HepG2 (cell line): Measurements from ENCODE around the gene DDO. TPM values are rescaled to one million over a fixed set of nuclear protein-coding genes. Genes with fewer than 3 reads are reported as not detected.

Experiments used
- AFF4 ChIP-seq: sonication (generic); formaldehyde crosslinking; IDR thresholded peaks from 2 replicates; pipeline ENCODE4 v1.4.0; 2020; ENCODE audit warnings: missing genetic modification reagents
- BCL6 ChIP-seq: IDR thresholded peaks from 2 replicates; pipeline ENCODE4 v1.6.1; 2016; ENCODE audit warnings: missing genetic modification reagents, missing compliant biosample characterization
- MED1 ChIP-seq: sonication (generic); formaldehyde crosslinking; IDR thresholded peaks from 2 replicates; pipeline ENCODE4 v1.4.0; 2020; ENCODE audit warnings: missing genetic modification reagents
- NFE2L1 ChIP-seq: sonication (generic); formaldehyde crosslinking; IDR thresholded peaks from 2 replicates; pipeline ENCODE4 v1.4.0; 2020; ENCODE audit warnings: missing genetic modification reagents, mild to moderate bottlenecking, borderline replicate concordance
- NFYC ChIP-seq: IDR thresholded peaks from 2 replicates; pipeline ENCODE4 v1.6.1; 2016; ENCODE audit warnings: missing genetic modification reagents, missing compliant biosample characterization
- NR2F2 ChIP-seq: IDR thresholded peaks from 2 replicates; pipeline ENCODE4 v1.6.1; 2012; ENCODE audit warnings: low read depth, inconsistent platforms, borderline replicate concordance
- PAF1 ChIP-seq: IDR thresholded peaks from 2 replicates; pipeline ENCODE4 v1.6.1; 2016; ENCODE audit warnings: missing genetic modification reagents, missing compliant biosample characterization
- PRPF4 ChIP-seq: fragments of 200-400 bp; formaldehyde crosslinking; IDR thresholded peaks from 2 replicates; pipeline ENCODE4 v1.6.1; 2016; ENCODE audit warnings: low read length, low read depth; ENCODE audit not compliant: poor library complexity, severe bottlenecking
- SATB2 ChIP-seq: sonication (generic); formaldehyde crosslinking; IDR thresholded peaks from 2 replicates; pipeline ENCODE4 v1.5.0; 2020; ENCODE audit warnings: missing genetic modification reagents
- SYNCRIP ChIP-seq: fragments of 200-400 bp; formaldehyde crosslinking; IDR thresholded peaks from 2 replicates; pipeline ENCODE4 v1.6.1; 2018; ENCODE audit warnings: mild to moderate bottlenecking, low read depth, low read length; ENCODE audit not compliant: insufficient read depth
- TOE1 ChIP-seq: sonication (generic); formaldehyde crosslinking; IDR thresholded peaks from 2 replicates; pipeline ENCODE4 v1.4.0; 2020; ENCODE audit warnings: mild to moderate bottlenecking, missing genetic modification reagents
- ZMAT5 ChIP-seq: sonication (generic); formaldehyde crosslinking; IDR thresholded peaks from 2 replicates; pipeline ENCODE4 v1.5.0; 2020; ENCODE audit warnings: mild to moderate bottlenecking, low read depth, missing genetic modification reagents, borderline replicate concordance
- ZNF296 ChIP-seq: sonication (generic); formaldehyde crosslinking; conservative IDR thresholded peaks from 2 replicates; pipeline ENCODE4 v1.5.0; 2020; ENCODE audit warnings: mild to moderate bottlenecking, missing genetic modification reagents
- ZNF317 ChIP-seq: sonication (generic); formaldehyde crosslinking; IDR thresholded peaks from 2 replicates; pipeline ENCODE4 v1.5.0; 2020; ENCODE audit warnings: mild to moderate bottlenecking, missing genetic modification reagents
- ZNF335 ChIP-seq: sonication (generic); formaldehyde crosslinking; IDR thresholded peaks from 2 replicates; pipeline ENCODE4 v1.4.0; 2020; ENCODE audit warnings: missing genetic modification reagents
- ZNF615 ChIP-seq: sonication (generic); formaldehyde crosslinking; IDR thresholded peaks from 2 replicates; pipeline ENCODE4 v1.5.0; 2020; ENCODE audit warnings: mild to moderate bottlenecking, missing genetic modification reagents, borderline replicate concordance
- ZNF775 ChIP-seq: sonication (generic); formaldehyde crosslinking; IDR thresholded peaks from 2 replicates; pipeline ENCODE4 v1.4.0; 2020; ENCODE audit warnings: missing genetic modification reagents, mild to moderate bottlenecking, moderate library complexity, borderline replicate concordance
- ZNF780A ChIP-seq: sonication (generic); formaldehyde crosslinking; IDR thresholded peaks from 2 replicates; pipeline ENCODE4 v1.8.0; 2022; ENCODE audit warnings: mild to moderate bottlenecking, missing genetic modification reagents, moderate library complexity
- polyA plus RNA-seq, 8 experiments: library from polyadenylated mRNA; depleted of rRNA in 3 of 8; stranded (reverse) in 7 of 8; unstranded in 1 of 8; fragments of >200 nt; fragmentation: Illumina TruSeq in 4 of 8; extraction: Trizol in 4 of 8; gene quantifications; 2 replicates each; pipeline versions ENCODE4 v1.2.1 to v1.2.3, GENCODE V29; 2011 to 2016; ENCODE audit warnings: low read depth in 4 of 8, missing spikeins in 1 of 8, mixed read lengths in 1 of 8; ENCODE audit not compliant: insufficient read depth in 1 of 8
- total RNA-seq, 5 experiments: library from RNA; depleted of rRNA; stranded (reverse); fragments of >200 nt; fragmentation: Illumina TruSeq; extraction: Trizol; gene quantifications; 2 replicates each; pipeline ENCODE4 v1.2.3, GENCODE V29; 2016; ENCODE audit warnings: low read depth in 1 of 5
- TF ChIP-seq, protein P1 (sequence below): sonication (generic); formaldehyde crosslinking; IDR thresholded peaks from 2 replicates; pipeline ENCODE4 v1.4.0; 2020; ENCODE audit warnings: mild to moderate bottlenecking, missing genetic modification reagents
- TF ChIP-seq, protein P2 (sequence below): IDR thresholded peaks from 2 replicates; pipeline ENCODE4 v1.6.1; 2018; ENCODE audit warnings: missing genetic modification reagents, mild to moderate bottlenecking, missing compliant biosample characterization
- TF ChIP-seq, protein P3 (sequence below): sonication (generic); formaldehyde crosslinking; IDR thresholded peaks from 2 replicates; pipeline ENCODE4 v1.8.0; 2022; ENCODE audit warnings: missing genetic modification reagents, mild to moderate bottlenecking, inconsistent platforms, borderline replicate concordance

Gene DDO
- total and polyA plus RNA-seq, 2 of the 13 experiments (the other 11 are each of a cell fraction or from before 2014, with no cell fraction given), result 6.1 to 10.3 TPM

- TF ChIP-seq, protein P1, sequence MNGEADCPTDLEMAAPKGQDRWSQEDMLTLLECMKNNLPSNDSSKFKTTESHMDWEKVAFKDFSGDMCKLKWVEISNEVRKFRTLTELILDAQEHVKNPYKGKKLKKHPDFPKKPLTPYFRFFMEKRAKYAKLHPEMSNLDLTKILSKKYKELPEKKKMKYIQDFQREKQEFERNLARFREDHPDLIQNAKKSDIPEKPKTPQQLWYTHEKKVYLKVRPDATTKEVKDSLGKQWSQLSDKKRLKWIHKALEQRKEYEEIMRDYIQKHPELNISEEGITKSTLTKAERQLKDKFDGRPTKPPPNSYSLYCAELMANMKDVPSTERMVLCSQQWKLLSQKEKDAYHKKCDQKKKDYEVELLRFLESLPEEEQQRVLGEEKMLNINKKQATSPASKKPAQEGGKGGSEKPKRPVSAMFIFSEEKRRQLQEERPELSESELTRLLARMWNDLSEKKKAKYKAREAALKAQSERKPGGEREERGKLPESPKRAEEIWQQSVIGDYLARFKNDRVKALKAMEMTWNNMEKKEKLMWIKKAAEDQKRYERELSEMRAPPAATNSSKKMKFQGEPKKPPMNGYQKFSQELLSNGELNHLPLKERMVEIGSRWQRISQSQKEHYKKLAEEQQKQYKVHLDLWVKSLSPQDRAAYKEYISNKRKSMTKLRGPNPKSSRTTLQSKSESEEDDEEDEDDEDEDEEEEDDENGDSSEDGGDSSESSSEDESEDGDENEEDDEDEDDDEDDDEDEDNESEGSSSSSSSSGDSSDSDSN (CRISPR knock-in tag), result no peak
- TF ChIP-seq ZNF335 (CRISPR knock-in tag) (no peak), ZNF615 (CRISPR knock-in tag) (no peak), AFF4 (CRISPR knock-in tag) (no peak), NFYC (peak; percentile 77), PRPF4 (no peak), ZNF317 (CRISPR knock-in tag) (no peak), BCL6 (CRISPR knock-in tag) (0 out of 2 replicates have a peak, but pooled peaks have one; percentile 1), PAF1 (CRISPR knock-in tag) (no peak), ZNF780A (CRISPR knock-in tag) (no peak), NR2F2 (no peak), MED1 (CRISPR knock-in tag) (no peak), SYNCRIP (no peak), TOE1 (CRISPR knock-in tag) (no peak), ZNF296 (CRISPR knock-in tag) (no peak), ZNF775 (CRISPR knock-in tag) (no peak), NFE2L1 (CRISPR knock-in tag) (no peak), ZMAT5 (no peak), SATB2 (no peak)
- TF ChIP-seq, protein P2, sequence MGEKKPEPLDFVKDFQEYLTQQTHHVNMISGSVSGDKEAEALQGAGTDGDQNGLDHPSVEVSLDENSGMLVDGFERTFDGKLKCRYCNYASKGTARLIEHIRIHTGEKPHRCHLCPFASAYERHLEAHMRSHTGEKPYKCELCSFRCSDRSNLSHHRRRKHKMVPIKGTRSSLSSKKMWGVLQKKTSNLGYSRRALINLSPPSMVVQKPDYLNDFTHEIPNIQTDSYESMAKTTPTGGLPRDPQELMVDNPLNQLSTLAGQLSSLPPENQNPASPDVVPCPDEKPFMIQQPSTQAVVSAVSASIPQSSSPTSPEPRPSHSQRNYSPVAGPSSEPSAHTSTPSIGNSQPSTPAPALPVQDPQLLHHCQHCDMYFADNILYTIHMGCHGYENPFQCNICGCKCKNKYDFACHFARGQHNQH (CRISPR knock-in tag), result no peak
- TF ChIP-seq, protein P3, sequence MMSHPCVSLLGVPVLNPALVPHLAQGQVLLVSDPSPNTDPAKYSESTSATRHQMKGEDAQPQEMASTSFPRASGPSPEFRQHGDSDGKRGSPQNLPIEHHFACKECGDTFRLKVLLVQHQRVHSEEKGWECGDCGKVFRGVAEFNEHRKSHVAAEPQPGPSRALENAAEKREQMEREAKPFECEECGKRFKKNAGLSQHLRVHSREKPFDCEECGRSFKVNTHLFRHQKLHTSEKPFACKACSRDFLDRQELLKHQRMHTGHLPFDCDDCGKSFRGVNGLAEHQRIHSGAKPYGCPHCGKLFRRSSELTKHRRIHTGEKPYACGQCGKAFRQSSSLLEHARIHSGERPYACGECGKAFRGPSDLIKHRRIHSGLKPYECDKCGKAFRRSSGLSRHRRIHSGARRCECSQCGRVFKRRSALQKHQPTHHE, result no peak
Measured at GRCh38 chr6:110415086-110415916, at the start of gene DDO (continued).
